HG03060 (cell line): ENCODE measurements around the gene SLC35A2.
"Not testable (repeated sequence)": the region's sequence is repeated elsewhere in the genome, so short reads cannot be mapped to it uniquely, and the experiment has no call there.

ENCODE experiments used
- ATAC-seq: cut with Tn5 transposase; IDR thresholded peaks from one replicate; pipeline ENCODE4 v1.9.1; 2021; ENCODE audit warnings: low read depth, moderate number of reproducible peaks; ENCODE audit not compliant: unreplicated experiment

The SLC35A2 gene

GRCh38 chrX:48854121-48854804 lies 57.2 kb downstream of the SLC35A2 start:
- ATAC-seq: not testable (repeated sequence)

GRCh38 chrX:48853494-48853893 lies 58.0 kb downstream of the SLC35A2 start:
- ATAC-seq: not testable (repeated sequence)
